ENCODE measurements around the gene RASAL3.

GRCh38 chr19:15437355-15438123 is 26.8 kb downstream of the RASAL3 start:
- no peak for TF ChIP-seq POLR2A (IDR thresholded peaks at IDR 0.05)
- peak in 3 of 4 experiments; percentile 37 to 43 (median 42) for TF ChIP-seq CTCF (IDR thresholded peaks at IDR 0.05)
